GM18508 (cell line): ENCODE results near the gene SOAT2.

ENCODE experiments used
- ATAC-seq: cut with Tn5 transposase; IDR thresholded peaks from one replicate; pipeline ENCODE4 v1.9.1; 2021; ENCODE audit warnings: moderate number of reproducible peaks; ENCODE audit not compliant: insufficient read depth, unreplicated experiment

The SOAT2 gene

GRCh38 chr12:53064613-53065436 is 38.5 kb upstream of the SOAT2 start:
- no peak for ATAC-seq

DNA sequence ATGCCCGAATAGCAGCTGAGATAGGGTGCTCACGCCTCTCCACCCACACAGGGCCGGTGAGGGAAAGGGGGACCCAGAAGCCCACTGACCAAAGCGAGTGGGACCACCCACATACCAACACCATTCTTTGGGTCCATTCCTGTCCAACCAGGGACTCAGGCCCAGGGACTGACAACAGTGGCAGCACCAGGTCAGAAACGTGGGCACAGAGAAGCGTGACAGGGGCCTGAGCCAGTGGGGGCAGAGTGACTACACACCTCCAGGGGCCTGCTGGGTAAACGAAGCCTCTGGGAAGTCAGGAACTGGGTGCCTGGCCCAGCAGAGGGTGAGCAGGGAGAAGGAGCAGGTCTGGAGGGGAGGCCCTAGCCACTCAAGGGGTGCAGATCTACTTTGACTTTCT is 37.8 kb upstream of the SOAT2 start:
- ATAC-seq: no peak

- no peak for ATAC-seq
Observed at GRCh38 chr12:53065975-53066931, 37.0 kb upstream of the SOAT2 start.

- no peak for ATAC-seq
Observed at GRCh38 chr12:53067074-53067992, 36.0 kb upstream of the SOAT2 start.

- ATAC-seq: no peak
Observed at GRCh38 chr12:53067993-53068770, 35.1 kb upstream of the SOAT2 start.

GRCh38 chr12:53068811-53069585 is 34.3 kb upstream of the SOAT2 start:
- ATAC-seq: no peak

DNA sequence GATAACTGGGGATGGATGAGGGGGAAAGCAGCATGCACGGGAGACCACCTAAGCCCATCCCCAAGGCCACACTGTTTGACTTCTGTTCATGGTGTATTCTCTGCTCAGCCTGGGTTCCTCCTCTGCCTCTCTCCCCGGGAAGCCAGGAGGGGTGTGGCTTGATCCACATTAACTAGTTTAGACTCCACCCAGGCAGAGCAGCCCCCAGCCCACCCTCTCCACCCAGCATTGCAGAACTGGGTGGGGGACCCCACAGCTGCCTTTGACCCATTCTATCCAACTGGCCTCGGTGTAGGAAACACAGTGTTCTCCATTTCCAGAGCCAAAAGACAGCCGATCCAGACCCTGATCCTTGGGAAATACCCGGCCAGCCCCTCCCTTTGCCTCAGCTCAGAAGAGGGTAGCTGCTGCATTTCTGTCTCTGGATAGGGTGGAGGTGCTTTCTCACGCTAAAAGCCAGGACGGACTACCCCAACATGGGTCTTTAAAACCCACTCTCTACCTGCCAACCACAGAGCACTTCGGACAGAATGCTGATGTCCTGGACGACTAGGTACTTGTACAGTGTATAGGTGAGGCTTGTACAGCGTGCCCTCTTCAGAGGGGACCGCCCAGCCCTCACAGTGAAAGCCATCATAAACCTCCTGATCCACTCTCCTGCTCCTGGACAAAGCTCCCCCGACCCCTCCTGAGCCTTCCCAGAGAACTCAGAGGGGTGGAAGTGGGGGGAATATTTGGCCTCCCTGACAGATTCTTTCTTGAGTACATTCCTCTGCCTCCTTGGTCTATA is 33.5 kb upstream of the SOAT2 start:
- no peak for ATAC-seq

DNA sequence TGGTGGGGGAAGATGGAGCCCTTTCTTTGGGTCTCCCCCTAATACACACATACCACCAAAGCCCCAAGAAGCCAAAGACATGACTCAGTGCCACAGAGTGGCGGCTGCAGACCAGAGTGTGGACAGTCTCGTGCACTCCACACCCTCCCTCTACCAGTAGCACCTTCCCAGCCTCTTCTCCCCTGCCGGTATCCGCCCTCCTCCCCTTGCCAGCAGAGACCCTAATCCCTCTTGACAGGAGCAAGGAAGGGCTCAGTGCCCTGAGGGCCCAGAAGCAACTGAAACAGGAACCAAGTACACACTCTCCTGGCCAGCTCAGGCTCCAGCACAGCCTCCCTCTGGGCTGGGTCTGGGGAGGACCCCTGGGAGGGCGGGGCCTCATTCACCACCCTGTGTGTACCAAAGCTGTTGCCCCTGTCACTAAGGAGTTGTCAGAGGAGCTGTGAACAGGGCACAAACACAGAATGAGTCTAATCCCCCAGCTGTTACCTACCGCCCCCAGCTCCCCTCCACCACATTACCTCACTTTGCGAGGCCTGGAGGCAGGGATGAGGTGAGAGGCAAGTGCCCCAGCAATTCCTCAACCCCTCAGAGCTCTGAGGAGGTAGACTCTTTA is 32.3 kb upstream of the SOAT2 start:
- ATAC-seq: no peak

DNA sequence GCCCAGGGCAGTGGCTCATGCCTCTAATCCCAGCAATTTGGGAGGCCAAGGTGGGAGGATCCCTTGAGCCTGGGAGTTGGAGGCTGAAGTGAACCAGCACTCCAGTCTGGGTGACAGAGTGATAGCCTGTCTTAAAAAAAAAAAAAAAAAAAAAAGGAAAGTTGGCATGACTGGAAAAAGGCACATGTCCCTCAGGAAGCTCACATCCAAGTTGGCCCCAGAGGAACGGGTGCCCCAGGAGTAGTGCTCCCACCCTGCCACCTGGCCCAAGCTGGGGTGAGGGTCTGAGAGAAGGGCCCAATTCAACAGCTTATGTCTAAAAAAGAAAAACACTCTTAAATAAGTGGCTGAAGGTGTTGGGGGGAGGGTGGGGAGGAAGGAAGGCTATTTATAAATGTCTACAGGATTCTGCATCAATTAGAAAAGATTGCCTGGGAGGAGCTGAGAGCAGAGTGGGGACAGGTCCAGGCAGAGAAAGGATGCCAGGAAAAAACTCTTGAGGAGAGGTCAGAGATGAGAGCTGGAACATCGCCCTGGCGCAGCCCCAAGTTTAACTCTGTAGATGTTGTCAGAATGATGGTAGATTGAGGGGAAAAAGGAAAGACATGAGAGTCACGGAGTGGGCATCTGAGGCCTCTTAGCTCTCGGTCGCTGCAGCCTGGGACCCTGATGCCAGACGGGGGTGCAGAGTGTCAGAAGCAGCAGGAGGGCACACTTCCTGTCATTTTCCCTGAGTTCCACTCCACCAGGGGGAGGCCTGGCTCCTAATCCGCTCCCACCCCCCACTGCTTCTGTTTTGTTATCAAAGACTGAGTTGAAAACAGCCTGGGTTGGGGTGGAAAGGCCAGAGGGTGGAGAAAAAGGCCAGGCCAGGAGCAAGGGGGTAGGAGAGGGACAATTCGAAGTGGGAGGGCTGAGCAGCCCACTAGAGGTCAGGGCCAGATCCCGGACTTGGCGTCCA is 31.4 kb upstream of the SOAT2 start:
- ATAC-seq: no peak

DNA sequence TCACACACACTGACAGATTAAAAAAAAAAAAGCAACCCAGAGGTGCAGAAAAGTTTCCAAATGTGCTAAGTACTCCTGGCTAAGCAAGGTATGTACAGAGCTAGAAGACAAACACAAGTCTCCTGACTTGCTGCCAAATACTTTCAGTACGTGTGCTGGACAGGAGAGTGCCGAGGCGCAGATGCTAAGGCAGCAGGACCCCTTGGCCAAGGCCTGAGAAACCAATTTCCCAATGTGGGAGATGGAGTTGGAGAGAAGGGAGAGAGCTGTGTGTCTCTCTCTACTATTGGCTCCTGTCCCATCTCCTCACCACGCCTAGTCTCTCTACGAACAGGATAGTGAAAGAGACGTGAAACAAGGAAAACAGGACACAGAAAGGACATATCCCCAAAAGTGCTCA is 29.4 kb upstream of the SOAT2 start:
- no peak for ATAC-seq

DNA sequence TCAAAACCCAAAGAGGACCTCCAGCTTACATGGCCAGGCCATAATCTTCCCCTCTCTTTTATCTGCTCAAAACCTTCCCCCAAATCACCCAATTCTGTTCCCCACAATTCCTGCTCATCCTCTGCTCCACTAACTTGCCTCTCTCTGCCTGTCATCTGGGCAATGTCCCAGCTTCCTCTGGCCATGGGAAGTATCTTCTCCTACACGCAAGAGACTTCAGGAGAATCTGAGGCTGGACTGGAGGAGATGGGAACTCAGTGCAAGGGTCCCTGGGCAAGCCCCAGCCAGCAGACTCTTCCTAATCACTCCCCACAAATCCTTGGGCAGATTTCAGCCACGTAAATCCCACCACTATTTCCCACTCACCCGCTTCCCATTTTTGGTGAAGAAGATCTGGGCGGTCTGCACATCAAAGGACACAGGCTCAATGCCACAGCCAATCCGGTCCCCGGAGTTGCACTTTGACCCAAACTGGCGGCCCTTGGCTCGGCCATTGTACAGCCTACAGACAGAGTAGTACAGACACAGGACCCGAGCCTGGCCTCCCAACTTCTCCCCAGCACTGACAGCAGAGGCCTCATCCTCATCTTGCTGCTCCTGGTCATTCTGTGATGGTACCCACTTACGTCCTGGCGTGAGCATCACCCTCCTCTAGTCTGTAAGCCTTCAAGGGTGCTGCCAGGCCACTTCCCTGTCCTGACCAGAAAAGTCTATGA is 28.8 kb upstream of the SOAT2 start:
- ATAC-seq: no peak

- no peak for ATAC-seq
Observed at GRCh38 chr12:53074999-53075370, 28.3 kb upstream of the SOAT2 start.

DNA sequence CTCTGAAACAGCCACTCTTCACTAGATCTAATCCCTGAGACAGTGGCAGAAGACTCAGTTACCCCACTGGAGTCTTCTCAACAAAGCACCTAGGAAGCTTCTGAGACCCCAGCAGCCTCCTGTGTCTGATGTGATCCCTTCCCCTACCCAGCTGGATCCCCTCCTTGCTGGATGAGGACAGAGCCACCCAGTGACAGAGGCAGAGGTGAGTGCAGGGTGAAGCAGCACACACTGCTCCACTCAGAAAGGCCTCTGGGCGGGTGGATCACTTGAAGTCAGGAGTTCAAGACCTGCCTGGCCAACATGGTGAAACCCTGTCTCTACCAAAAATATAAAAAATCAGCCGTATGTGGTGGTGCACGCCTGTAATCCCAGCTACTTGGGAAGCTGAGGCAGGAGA is 26.8 kb upstream of the SOAT2 start:
- ATAC-seq: no peak

DNA sequence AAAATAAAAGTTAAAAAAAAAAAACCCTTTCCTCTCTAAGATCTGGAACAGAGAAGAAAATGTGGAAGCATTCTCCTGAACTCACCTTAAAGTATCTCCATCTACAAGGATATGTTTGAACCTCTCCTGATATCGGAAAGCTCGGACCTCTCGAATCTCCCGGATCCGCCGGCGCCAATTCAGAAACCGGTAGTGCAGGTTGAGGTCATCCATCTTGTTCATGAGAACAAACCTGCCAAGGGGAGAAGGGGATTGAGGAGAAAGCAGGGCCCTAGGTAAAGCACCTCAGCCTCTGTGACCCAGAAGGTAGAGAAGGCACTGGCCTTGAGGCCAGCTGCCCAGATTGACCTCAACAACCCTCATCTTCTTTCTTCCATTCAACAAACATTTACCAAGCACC is 26.3 kb upstream of the SOAT2 start:
- ATAC-seq: no peak

GRCh38 chr12:53078425-53079225 is 24.7 kb upstream of the SOAT2 start:
- ATAC-seq: no peak
